Calu3 (cell line): ENCODE results near the gene LRSAM1. TPM values are rescaled to one million over a fixed set of nuclear protein-coding genes. Genes with fewer than 3 reads are reported as not detected.
A peak's percentile ranks its signal among the peaks of the same experiment; 100 is the strongest.

Experiments
- BruUV-seq: library from RNA; stranded (reverse); fragments of 400-500 nt; replicated peaks from 2 replicates; lab custom pipeline; 2021; lab: Mats Ljungman, UMichigan
- CTCF ChIA-PET: fragments of 300-600 bp; sonication (Branson Sonifier 250); formaldehyde crosslinking; loops from one replicate; lab custom pipeline; 2022; ENCODE audit warnings: antibody characterized with exemption; lab: Charles Lee
- DNase-seq: peaks from one replicate; pipeline ENCODE4 v3.0.0; 2022
- H3K27ac Mint-ChIP-seq: one replicate; pipeline ENCODE4 v1.8.0; 2022; ENCODE audit warnings: mixed read lengths; ENCODE audit not compliant: unreplicated experiment
- H3K27me3 Mint-ChIP-seq: one replicate; pipeline ENCODE4 v1.8.0; 2022; ENCODE audit warnings: mixed read lengths; ENCODE audit not compliant: unreplicated experiment
- H3K36me3 Mint-ChIP-seq: one replicate; pipeline ENCODE4 v1.8.0; 2022; ENCODE audit warnings: mild to moderate bottlenecking, moderate library complexity, mixed read lengths; ENCODE audit not compliant: insufficient read depth, unreplicated experiment
- H3K4me1 Mint-ChIP-seq: one replicate; pipeline ENCODE4 v1.8.0; 2022; ENCODE audit warnings: mild to moderate bottlenecking, low read depth, mixed read lengths; ENCODE audit not compliant: unreplicated experiment
- H3K4me3 Mint-ChIP-seq: one replicate; pipeline ENCODE4 v1.8.0; 2022; ENCODE audit warnings: mild to moderate bottlenecking, low read depth, moderate library complexity, mixed read lengths; ENCODE audit not compliant: unreplicated experiment
- H3K9me3 Mint-ChIP-seq: one replicate; pipeline ENCODE4 v1.8.0; 2022; ENCODE audit warnings: low read depth, mixed read lengths; ENCODE audit not compliant: unreplicated experiment
- intact Hi-C: fragments of 100-400 bp; cut with micrococcal nuclease; formaldehyde crosslinking; loops from one replicate; pipeline ENCODE4 v1.10.0; 2022; ENCODE audit not compliant: unreplicated experiment
- total RNA-seq: library from RNA; stranded (reverse); gene quantifications from 2 replicates; pipeline ENCODE4 v1.2.3, GENCODE V29; 2022
- TF ChIP-seq, protein P1 (sequence below): fragments of 200-600 bp; IDR thresholded peaks from one replicate; pipeline ENCODE4 v1.8.0; 2022; ENCODE audit warnings: antibody characterized with exemption; ENCODE audit not compliant: unreplicated experiment

Gene LRSAM1
- total RNA-seq, 1 experiment from 2014 or later: 12.0 TPM

DNA sequence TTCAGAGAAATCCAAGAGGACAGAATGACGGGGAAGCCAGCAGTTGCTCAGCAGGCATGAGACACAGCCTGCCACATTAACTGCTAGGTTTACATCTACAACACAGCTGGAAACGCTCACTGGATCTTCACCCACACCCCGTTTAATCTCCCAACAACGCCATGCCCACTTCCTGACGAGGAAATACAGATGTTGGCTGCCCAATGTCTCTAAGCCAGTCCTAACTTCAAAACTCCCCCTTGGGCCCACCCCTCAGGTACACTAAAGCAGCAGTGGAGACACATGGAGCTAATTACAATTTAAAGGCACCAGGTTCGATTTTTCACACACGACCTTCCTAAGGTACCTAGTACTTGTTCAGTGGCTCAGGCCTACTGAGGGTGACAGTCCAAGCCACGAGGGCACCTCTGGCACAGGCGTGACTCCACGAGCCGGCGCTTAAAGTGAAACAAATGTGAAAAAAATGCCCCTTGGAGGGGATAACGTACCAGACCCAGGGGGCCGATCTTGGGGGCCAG is 1.0 kb upstream of the LRSAM1 start:
- no TSS peak for BruUV-seq
- Mint-ChIP-seq H3K4me3 (peak overlapping the region; percentile 84), H3K27ac (peak overlapping the region; percentile 91), H3K27me3 (no peaks in the 10 kb centered on the region), H3K4me1 (no peaks in the 10 kb centered on the region), H3K9me3 (no peaks in the 10 kb centered on the region), H3K36me3 (peaks cover 71% of the 10 kb centered on the region)
- TF ChIP-seq, protein P1, sequence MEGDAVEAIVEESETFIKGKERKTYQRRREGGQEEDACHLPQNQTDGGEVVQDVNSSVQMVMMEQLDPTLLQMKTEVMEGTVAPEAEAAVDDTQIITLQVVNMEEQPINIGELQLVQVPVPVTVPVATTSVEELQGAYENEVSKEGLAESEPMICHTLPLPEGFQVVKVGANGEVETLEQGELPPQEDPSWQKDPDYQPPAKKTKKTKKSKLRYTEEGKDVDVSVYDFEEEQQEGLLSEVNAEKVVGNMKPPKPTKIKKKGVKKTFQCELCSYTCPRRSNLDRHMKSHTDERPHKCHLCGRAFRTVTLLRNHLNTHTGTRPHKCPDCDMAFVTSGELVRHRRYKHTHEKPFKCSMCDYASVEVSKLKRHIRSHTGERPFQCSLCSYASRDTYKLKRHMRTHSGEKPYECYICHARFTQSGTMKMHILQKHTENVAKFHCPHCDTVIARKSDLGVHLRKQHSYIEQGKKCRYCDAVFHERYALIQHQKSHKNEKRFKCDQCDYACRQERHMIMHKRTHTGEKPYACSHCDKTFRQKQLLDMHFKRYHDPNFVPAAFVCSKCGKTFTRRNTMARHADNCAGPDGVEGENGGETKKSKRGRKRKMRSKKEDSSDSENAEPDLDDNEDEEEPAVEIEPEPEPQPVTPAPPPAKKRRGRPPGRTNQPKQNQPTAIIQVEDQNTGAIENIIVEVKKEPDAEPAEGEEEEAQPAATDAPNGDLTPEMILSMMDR: no peak
- CTCF ChIA-PET: no interaction called here
- intact Hi-C loops: no loop called here
- DNase-seq: no peak

DNA sequence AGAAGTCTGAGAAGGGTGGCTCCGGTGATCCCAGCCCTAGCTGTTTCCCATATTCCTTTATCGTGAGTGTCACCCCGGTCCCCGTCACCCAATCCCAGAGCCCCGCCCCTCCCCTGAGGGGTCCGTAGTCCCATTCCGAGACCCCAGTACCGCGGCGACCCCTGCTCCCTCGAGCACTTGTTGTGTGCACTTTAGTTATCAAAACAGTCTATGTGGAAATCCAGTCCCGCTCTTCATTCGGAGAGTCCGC is 223 bp downstream of the LRSAM1 start:
- CTCF ChIA-PET: interaction anchor here (0.6 kb wide), 1 partner anchor 648 kb away, joined by 4 read pairs; no protein-coding TSS in a partner anchor
- Mint-ChIP-seq H3K4me3 (peak overlapping the region; percentile 84), H3K36me3 (peaks cover 60% of the 10 kb centered on the region), H3K27me3 (no peaks in the 10 kb centered on the region), H3K9me3 (no peaks in the 10 kb centered on the region), H3K4me1 (no peaks in the 10 kb centered on the region), H3K27ac (peak overlapping the region; percentile 91)
- TF ChIP-seq, protein P1: no peak
- no peak for DNase-seq
- intact Hi-C loops: no loop called here
- no TSS peak for BruUV-seq

DNA sequence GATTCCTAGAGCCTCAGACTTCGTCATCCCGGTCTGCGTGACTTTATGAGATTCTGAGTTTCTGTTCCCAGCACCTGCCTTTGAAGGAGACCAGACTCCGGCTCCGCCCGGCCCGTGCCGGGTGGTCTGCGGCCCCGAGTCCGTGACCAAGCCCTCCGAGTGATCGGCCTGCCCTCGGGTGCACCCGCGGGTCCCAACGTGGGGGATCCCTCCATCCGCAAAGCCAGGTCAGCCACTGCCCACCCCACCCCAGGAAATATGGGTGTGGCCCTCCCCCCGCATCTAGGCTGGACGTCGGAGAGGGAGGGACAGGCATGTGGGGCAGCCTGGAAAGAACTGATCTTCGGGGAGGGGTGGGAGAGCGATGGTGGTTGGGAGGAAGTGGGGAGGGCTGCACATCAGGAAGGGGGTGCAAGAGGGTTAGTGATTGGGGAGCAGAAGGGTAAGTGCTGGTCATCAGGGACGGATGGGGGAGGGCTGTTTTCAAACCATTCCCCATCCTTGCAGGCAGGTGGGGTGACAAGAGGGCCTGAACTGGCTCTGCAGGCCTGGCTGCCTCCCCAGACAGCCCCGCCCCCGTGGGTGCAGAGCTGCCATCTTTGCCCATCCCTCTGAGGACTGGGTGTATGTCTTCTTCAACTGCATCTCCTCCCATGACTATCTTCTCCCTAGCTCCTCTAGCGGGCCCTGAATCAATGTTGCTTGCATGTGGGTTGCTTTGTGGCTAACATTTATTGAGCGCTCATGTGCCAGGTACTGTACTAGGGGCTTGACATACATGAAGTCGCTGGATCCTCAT is 747 bp downstream of the LRSAM1 start:
- Mint-ChIP-seq H3K36me3 (peaks cover 60% of the 10 kb centered on the region), H3K9me3 (no peaks in the 10 kb centered on the region), H3K4me3 (peak overlapping the region; percentile 84), H3K4me1 (no peaks in the 10 kb centered on the region), H3K27ac (peak overlapping the region; percentile 91), H3K27me3 (no peaks in the 10 kb centered on the region)
- intact Hi-C loops: no loop called here
- BruUV-seq: TSS peak; percentile 45
- TF ChIP-seq, protein P1: no peak
- peak; percentile 55 for DNase-seq
- CTCF ChIA-PET: interaction anchor here (0.6 kb wide), 1 partner anchor 648 kb away, joined by 4 read pairs; no protein-coding TSS in a partner anchor

DNA sequence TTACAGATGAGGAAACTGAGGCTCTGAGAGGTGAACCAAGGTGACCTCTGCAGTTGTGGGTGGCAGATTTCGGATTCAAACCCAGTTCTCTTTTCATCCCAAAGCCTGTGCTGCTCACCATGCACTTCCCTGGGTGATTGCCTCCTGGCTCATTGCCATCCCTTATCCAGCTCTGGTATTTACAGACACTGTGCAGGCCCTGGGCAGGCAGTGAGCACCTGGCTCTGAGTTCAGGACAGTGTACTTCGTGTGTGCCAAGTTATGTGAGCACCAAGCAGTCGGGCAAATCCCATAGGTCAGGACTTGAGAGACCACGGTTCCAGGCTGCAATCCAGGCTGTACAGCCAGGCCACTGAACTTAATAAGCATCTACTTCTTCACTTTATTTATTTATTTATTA is 1.4 kb downstream of the LRSAM1 start:
- no peaks in the 10 kb centered on the region for H3K4me1 Mint-ChIP-seq
- TF ChIP-seq, protein P1: no peak
- peak overlapping the region; percentile 84 for H3K4me3 Mint-ChIP-seq
- intact Hi-C loops: no loop called here
- no peaks in the 10 kb centered on the region for H3K27me3 Mint-ChIP-seq
- H3K27ac Mint-ChIP-seq: no peak overlapping the region
- no TSS peak for BruUV-seq
- peak; percentile 15 for DNase-seq
- no peaks in the 10 kb centered on the region for H3K9me3 Mint-ChIP-seq
- CTCF ChIA-PET: no interaction called here
- peaks cover 55% of the 10 kb centered on the region for H3K36me3 Mint-ChIP-seq
